ENCODE data around the gene GALM. TPM values are rescaled to one million over a fixed set of nuclear protein-coding genes. Genes with fewer than 3 reads are reported as not detected.

GALM gene
- total and polyA plus RNA-seq, 2 of the 8 experiments (the other 6 are each of a cell fraction or from before 2014, with no cell fraction given), result 9.9 to 13.1 TPM

DNA sequence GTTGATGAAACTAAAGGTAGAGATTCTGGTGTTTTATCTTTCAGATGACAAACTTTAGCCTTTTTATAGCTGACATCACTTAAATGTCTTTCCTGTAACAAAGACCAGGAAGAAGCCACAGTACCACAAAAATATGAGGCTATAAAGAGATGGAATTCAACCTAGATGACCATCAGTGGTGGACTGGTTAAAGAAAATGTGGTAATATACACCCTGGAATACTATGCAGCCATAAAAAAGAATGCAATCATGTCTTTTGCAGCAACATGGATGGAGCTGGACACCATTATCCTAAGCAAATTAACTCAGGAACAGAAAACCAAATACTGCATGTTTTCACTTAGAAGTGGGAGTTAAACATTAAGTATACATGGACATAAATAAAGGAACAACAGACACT is 44.9 kb upstream of the GALM start:
- Histone ChIP-seq H3K14ac (ENCODE audit: insufficient read length) (no peak overlapping the region), H3K18ac (ENCODE audit: extremely low read depth, low read length) (no peak overlapping the region), H3K79me1 (ENCODE audit: low read depth, low read length) (no peaks in the 10 kb centered on the region), H3K4me1 (replicated peaks in 1 of 4; ENCODE audit: control insufficient read depth in 3 of 4, insufficient read depth in 4 of 4, low read length in 3 of 4) (no peaks in the 10 kb centered on the region), H3K23ac (ENCODE audit: insufficient read length) (no peak overlapping the region), H2AFZ (ENCODE audit: low read length) (no peak overlapping the region), H4K8ac (ENCODE audit: extremely low read depth, insufficient read depth, low read length) (no peak overlapping the region), H2BK15ac (ENCODE audit: low read length) (no peak overlapping the region), H3K27me3 (replicated peaks in 1 of 4; ENCODE audit: control insufficient read depth in 3 of 4, extremely low read depth in 1 of 4, insufficient read depth in 3 of 4, low read length in 3 of 4) (no peaks in the 10 kb centered on the region), H3K36me3 (ENCODE audit: control insufficient read depth in 2 of 4, insufficient read depth in 4 of 4, low read length in 3 of 4) (no peaks in the 10 kb centered on the region), H4K91ac (replicated peaks; ENCODE audit: insufficient read length, low read length) (no peak overlapping the region), H3K27ac (ENCODE audit: low read depth, low read length) (no peak overlapping the region), H2BK5ac (ENCODE audit: low read depth, low read length) (no peak overlapping the region), H3K9me3 (ENCODE audit: insufficient read depth in 2 of 2, low read depth in 1 of 2, low read length in 1 of 2) (no peaks in the 10 kb centered on the region), H3K56ac (replicated peaks; ENCODE audit: insufficient read length, low read depth, low read length) (no peak overlapping the region), H3K4me2 (ENCODE audit: insufficient read depth in 1 of 2, low read depth in 2 of 2, low read length in 2 of 2) (no peak overlapping the region), H3K79me2 (ENCODE audit: control insufficient read depth in 1 of 2, insufficient read depth in 2 of 2, low read length in 2 of 2) (no peaks in the 10 kb centered on the region), H3K4me3 (ENCODE audit: extremely low read depth in 1 of 4, insufficient read depth in 2 of 4, low read depth in 3 of 4, low read length in 4 of 4) (no peak overlapping the region), H2BK20ac (ENCODE audit: low read length) (no peak overlapping the region), H3K23me2 (ENCODE audit: low read depth, low read length) (no peaks in the 10 kb centered on the region), H3K9ac (replicated peaks in 1 of 4; ENCODE audit: extremely low read depth in 1 of 4, low read depth in 3 of 4, low read length in 3 of 4) (no peak overlapping the region), H2BK120ac (replicated peaks; ENCODE audit: low read depth, low read length) (no peak overlapping the region), H3K4ac (replicated peaks; ENCODE audit: insufficient read length, low read depth, low read length) (no peak overlapping the region), H2AK5ac (ENCODE audit: low read depth, low read length) (no peak overlapping the region), H4K20me1 (replicated peaks in 1 of 2; ENCODE audit: control insufficient read depth in 1 of 2, insufficient read depth in 2 of 2, low read length in 2 of 2) (no peaks in the 10 kb centered on the region), H2BK12ac (ENCODE audit: low read depth, low read length) (no peak overlapping the region), H4K5ac (ENCODE audit: insufficient read length, low read depth, low read length) (no peak overlapping the region)
- ChIA-PET CTCF (ENCODE audit: partially characterized antibody) (interaction anchor here (0.5 kb wide), 1 partner anchor 505 kb away, joined by 4 read pairs; no protein-coding TSS in a partner anchor), POLR2A (ENCODE audit: partially characterized antibody) (no interaction called here)
- no peak for FAIRE-seq
- DNase-seq (ENCODE audit: low read depth in 1 of 2, low spot score in 2 of 2), result no peak
- TF ChIP-seq NRF1 (IDR thresholded peaks at IDR 0.05; ENCODE audit: low read depth, low read length), result no peak
- peak; percentile 22; the same call in 1 of the 2 replicates for TF ChIP-seq KDM1A (IDR thresholded peaks at IDR 0.05; ENCODE audit: borderline replicate concordance, low read length)
